ENCODE data around the gene PRKD3.

- TF ChIP-seq CTCF (IDR thresholded peaks at IDR 0.05 in 8 of 11, conservative IDR thresholded peaks at IDR 0.05 in 3 of 11) (no peak), POLR2A (IDR thresholded peaks at IDR 0.05) (no peak), POLR2AphosphoS5 (IDR thresholded peaks at IDR 0.05) (peak in 2 of 3 donors; percentile 45 to 59)
These were observed 675 bp downstream of the PRKD3 start for GRCh38 chr2:37323781-37324535.

Data from spleen (tissue), 7 donors.